Thyroid gland (tissue), 4 donors: ENCODE results near the gene DGKD. TPM values are rescaled to one million over a fixed set of nuclear protein-coding genes. Genes with fewer than 3 reads are reported as not detected.

Experiments
- DNase-seq, 2 donors: peaks; one replicate each; pipeline ENCODE4 v3.0.0-alpha.2; 2019
- H3K27ac ChIP-seq, 3 donors: fragments of 200-600 bp; sonication (generic); 1 replicate in 2 of 3; 2 replicates in 1 of 3; pipeline ENCODE4 v1.5.1; 2016 to 2019; ENCODE audit warnings: mild to moderate bottlenecking in 1 of 3, moderate library complexity in 1 of 3
- H3K27me3 ChIP-seq: fragments of 200-600 bp; sonication (generic); one replicate; pipeline ENCODE4 v1.5.1; 2019
- H3K36me3 ChIP-seq, 2 donors: fragments of 200-600 bp; sonication (generic); one replicate each; pipeline ENCODE4 v1.5.1; 2016 to 2019
- H3K4me1 ChIP-seq, 2 donors: fragments of 200-600 bp; sonication (generic); one replicate each; pipeline ENCODE4 v1.5.1; 2017 to 2019
- H3K4me3 ChIP-seq, 3 donors: fragments of 200-600 bp; sonication (generic); replicated peaks in 1 of 3; 1 replicate in 2 of 3; 2 replicates in 1 of 3; pipeline ENCODE4 v1.5.1; 2016; ENCODE audit warnings: mild to moderate bottlenecking in 1 of 3
- H3K9me3 ChIP-seq: fragments of 200-600 bp; sonication (generic); one replicate; pipeline ENCODE4 v1.5.1; 2017
- CTCF ChIP-seq, 6 experiments: fragments of 200-600 bp in 3 of 6; fragments of 450-650 bp in 3 of 6; sonication (generic) in 3 of 6; IDR thresholded peaks; one replicate each; pipeline ENCODE4 v1.5.1; 2016 to 2019; ENCODE audit warnings: antibody characterized with exemption in 6 of 6, mild to moderate bottlenecking in 2 of 6, inconsistent platforms in 1 of 6, moderate library complexity in 1 of 6
- POLR2A ChIP-seq, 2 donors: fragments of 450-650 bp; IDR thresholded peaks; one replicate each; pipeline ENCODE4 v1.6.1; 2017; ENCODE audit warnings: antibody characterized with exemption in 2 of 2, mild to moderate bottlenecking in 2 of 2, moderate library complexity in 1 of 2
- WGBS, 2 donors: methylation state at CpG; one replicate each; pipeline ENCODE4 v1.1.5; 2017; 5-methylcytosine and 5-hydroxymethylcytosine counted together
- intact Hi-C: fragments of 100-400 bp; cut with DNase I; formaldehyde crosslinking; loops from one replicate; pipeline ENCODE4 v1.15.1; 2023
- total RNA-seq, 4 donors: library from RNA; depleted of rRNA; stranded (reverse); fragments of >200 nt; gene quantifications; one replicate each; pipeline ENCODE4 v1.2.3, GENCODE V29; 2016

Gene DGKD
- total RNA-seq, 4 donors from 2014 or later: 22.3 to 71.7 (median 27.3) TPM

GRCh38 chr2:233498126-233498525, 143.8 kb downstream of the DGKD start:
- H3K9me3 ChIP-seq: no peaks in the 10 kb centered on the region
- no peaks in the 10 kb centered on the region for H3K4me1 ChIP-seq
- intact Hi-C loops: no loop called here
- DNase-seq: no peak
- H3K27me3 ChIP-seq: no peaks in the 10 kb centered on the region
- no peak overlapping the region for H3K4me3 ChIP-seq
- WGBS, 2 donors: 95 to 97% methylated on average over 2 of the region's 2 CpGs
- TF ChIP-seq CTCF (IDR thresholded peaks at IDR 0.05): no peak
- TF ChIP-seq POLR2A (IDR thresholded peaks at IDR 0.05): no peak
- H3K36me3 ChIP-seq: peaks cover 13 to 21% of the 10 kb centered on the region in 2 donors
- no peak overlapping the region for H3K27ac ChIP-seq

- intact Hi-C loops: no loop called here
- H3K36me3 ChIP-seq: peaks cover 14 to 21% of the 10 kb centered on the region in 2 donors
- no peak overlapping the region for H3K4me3 ChIP-seq
- no peak for TF ChIP-seq CTCF (IDR thresholded peaks at IDR 0.05)
- TF ChIP-seq POLR2A (IDR thresholded peaks at IDR 0.05): no peak
- H3K27ac ChIP-seq: no peak overlapping the region
- no peaks in the 10 kb centered on the region for H3K4me1 ChIP-seq
- no peaks in the 10 kb centered on the region for H3K9me3 ChIP-seq
- H3K27me3 ChIP-seq: no peaks in the 10 kb centered on the region
- DNase-seq: no peak
- WGBS, 2 donors: 81 to 88% methylated on average over 2 of the region's 2 CpGs
Measured at GRCh38 chr2:233499928-233500327, 145.6 kb downstream of the DGKD start.

- WGBS, 2 donors: 96% methylated on average over 3 of the region's 3 CpGs
- no peaks in the 10 kb centered on the region for H3K9me3 ChIP-seq
- no peaks in the 10 kb centered on the region for H3K4me1 ChIP-seq
- TF ChIP-seq POLR2A (IDR thresholded peaks at IDR 0.05): no peak
- TF ChIP-seq CTCF (IDR thresholded peaks at IDR 0.05): no peak
- DNase-seq: no peak
- no peaks in the 10 kb centered on the region for H3K27me3 ChIP-seq
- intact Hi-C loops: no loop called here
- H3K27ac ChIP-seq: no peak overlapping the region
- peaks cover 14 to 15% of the 10 kb centered on the region in 2 donors for H3K36me3 ChIP-seq
- no peak overlapping the region for H3K4me3 ChIP-seq
Measured at GRCh38 chr2:233501198-233502076, 147.1 kb downstream of the DGKD start.

- WGBS, 2 donors: 97 to 100% methylated on average over 1 of the region's 1 CpG
- H3K4me3 ChIP-seq: no peak overlapping the region
- no peaks in the 10 kb centered on the region for H3K27me3 ChIP-seq
- H3K9me3 ChIP-seq: no peaks in the 10 kb centered on the region
- H3K36me3 ChIP-seq: peaks cover 7 to 16% of the 10 kb centered on the region in 2 donors
- DNase-seq: no peak
- H3K4me1 ChIP-seq: no peaks in the 10 kb centered on the region
- intact Hi-C loops: no loop called here
- H3K27ac ChIP-seq: no peak overlapping the region
- TF ChIP-seq CTCF (IDR thresholded peaks at IDR 0.05): no peak
- no peak for TF ChIP-seq POLR2A (IDR thresholded peaks at IDR 0.05)
Measured at GRCh38 chr2:233503481-233503880, 149.2 kb downstream of the DGKD start.

- Histone ChIP-seq H3K4me3 (no peak overlapping the region), H3K9me3 (no peaks in the 10 kb centered on the region), H3K27ac (no peak overlapping the region), H3K4me1 (no peaks in the 10 kb centered on the region), H3K36me3 (peaks cover 5 to 16% of the 10 kb centered on the region in 2 donors), H3K27me3 (no peaks in the 10 kb centered on the region)
- 91 to 97% methylated on average over 1 of the region's 1 CpG for WGBS, 2 donors
- TF ChIP-seq CTCF (IDR thresholded peaks at IDR 0.05): no peak
- TF ChIP-seq POLR2A (IDR thresholded peaks at IDR 0.05): no peak
- DNase-seq: no peak
- intact Hi-C loops: no loop called here
Measured at GRCh38 chr2:233503947-233504637, 149.8 kb downstream of the DGKD start.
